ENCODE data around the gene MN1.

MN1 gene

GRCh38 chr22:27705408-27706080 is 96.0 kb downstream of the MN1 start:
- no peak overlapping the region for H3K4me3 ChIP-seq (ENCODE audit: low read length)
- H3K9me3 ChIP-seq (ENCODE audit: control insufficient read depth, low read length): no peaks in the 10 kb centered on the region
- no peaks in the 10 kb centered on the region for H3K27me3 ChIP-seq (ENCODE audit: control insufficient read depth, insufficient read depth, low read length)

GRCh38 chr22:27704581-27704980 is 97.0 kb downstream of the MN1 start:
- no peaks in the 10 kb centered on the region for H3K9me3 ChIP-seq (ENCODE audit: control insufficient read depth, low read length)
- H3K4me1 ChIP-seq (ENCODE audit: control insufficient read depth, insufficient read depth, low read length): no peaks in the 10 kb centered on the region
- no peak overlapping the region for H3K9ac ChIP-seq (ENCODE audit: low read length)
- H3K36me3 ChIP-seq (ENCODE audit: control insufficient read depth, insufficient read depth, low read length): no peaks in the 10 kb centered on the region
- H3K27me3 ChIP-seq (ENCODE audit: control insufficient read depth, insufficient read depth, low read length): no peaks in the 10 kb centered on the region
- H3K4me3 ChIP-seq (ENCODE audit: low read length): no peak overlapping the region

More at GRCh38 chr22:27705408-27706080, 96.0 kb downstream of the MN1 start:
- H3K36me3 ChIP-seq (ENCODE audit: control insufficient read depth, insufficient read depth, low read length): no peaks in the 10 kb centered on the region
- H3K9ac ChIP-seq (ENCODE audit: low read length): no peak overlapping the region
- no peaks in the 10 kb centered on the region for H3K4me1 ChIP-seq (ENCODE audit: control insufficient read depth, insufficient read depth, low read length)

GRCh38 chr22:27699383-27700019 is 102.1 kb downstream of the MN1 start:
- H3K36me3 ChIP-seq (ENCODE audit: control insufficient read depth, insufficient read depth, low read length): no peaks in the 10 kb centered on the region
- H3K9me3 ChIP-seq (ENCODE audit: control insufficient read depth, low read length): no peaks in the 10 kb centered on the region
- H3K4me1 ChIP-seq (ENCODE audit: control insufficient read depth, insufficient read depth, low read length): no peaks in the 10 kb centered on the region
- no peak overlapping the region for H3K9ac ChIP-seq (ENCODE audit: low read length)
- H3K27me3 ChIP-seq (ENCODE audit: control insufficient read depth, insufficient read depth, low read length): no peaks in the 10 kb centered on the region
- H3K4me3 ChIP-seq (ENCODE audit: low read length): no peak overlapping the region

- Histone ChIP-seq H3K4me1 (ENCODE audit: control insufficient read depth, insufficient read depth, low read length) (no peaks in the 10 kb centered on the region), H3K9me3 (ENCODE audit: control insufficient read depth, low read length) (no peaks in the 10 kb centered on the region), H3K27me3 (ENCODE audit: control insufficient read depth, insufficient read depth, low read length) (no peaks in the 10 kb centered on the region), H3K36me3 (ENCODE audit: control insufficient read depth, insufficient read depth, low read length) (no peaks in the 10 kb centered on the region), H3K9ac (ENCODE audit: low read length) (no peak overlapping the region), H3K4me3 (ENCODE audit: low read length) (no peak overlapping the region)
Measured at GRCh38 chr22:27698813-27699212, 102.7 kb downstream of the MN1 start.
